ENCODE data around the gene SETX.

DNA sequence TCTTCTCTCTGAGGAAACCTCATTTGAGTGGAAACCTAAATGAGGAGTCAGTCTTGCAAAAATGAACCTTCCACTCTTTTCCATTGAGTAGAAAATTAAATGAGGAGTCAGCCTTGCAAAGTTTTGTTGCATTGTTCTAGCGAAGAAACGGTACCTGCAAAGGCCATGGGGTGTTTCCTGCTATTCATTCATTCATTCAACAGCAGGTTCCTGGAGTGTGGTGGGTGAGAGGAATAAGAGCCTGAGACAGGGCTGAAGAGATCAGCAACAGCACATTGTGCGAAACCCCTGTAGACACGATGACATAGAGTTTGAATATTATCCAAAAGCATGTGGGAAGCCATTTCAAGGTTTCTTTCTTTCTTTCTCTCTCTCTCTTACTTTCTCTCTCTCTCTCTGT is 14.6 kb upstream of the SETX start:
- no peak for TF ChIP-seq CTCF (IDR thresholded peaks at IDR 0.05; ENCODE audit: insufficient read depth, low read length, poor library complexity, severe bottlenecking)
- TF ChIP-seq EZH2phosphoT487 (conservative IDR thresholded peaks at IDR 0.05; ENCODE audit: low read length) = no peak

Measured in SU-DHL-6 (cell line).